ENCODE measurements around the gene PDAP1.

DNA sequence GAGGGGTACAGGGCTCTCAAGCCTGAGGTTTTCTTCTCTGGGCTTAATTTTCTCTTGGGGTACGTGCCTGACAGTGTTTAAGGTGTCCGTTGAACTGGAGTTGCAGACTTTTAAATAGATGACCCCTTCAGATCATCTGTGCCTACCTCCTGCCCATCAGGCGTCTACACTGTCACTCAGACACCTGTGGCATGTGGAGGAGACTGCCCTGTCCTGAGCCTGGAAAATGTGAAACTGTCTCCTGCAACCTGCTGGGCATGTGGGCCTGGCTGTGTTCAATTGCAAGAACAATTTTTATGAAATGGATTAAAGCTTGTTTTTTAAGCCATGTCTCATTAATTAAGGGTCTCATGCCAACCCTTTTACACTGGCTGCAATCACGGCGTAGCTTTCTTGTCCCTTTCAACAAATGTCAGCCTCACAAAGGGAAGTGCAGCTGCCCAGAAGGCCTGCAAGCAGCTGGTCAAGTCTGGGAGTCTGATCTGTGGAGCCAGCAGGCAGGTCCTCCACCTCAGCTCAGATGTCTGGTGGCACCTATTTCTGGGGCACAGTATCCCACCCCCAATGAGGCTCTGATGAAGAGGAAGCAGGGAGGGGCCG, 48.8 kb upstream of the PDAP1 start:
- TF ChIP-seq FOXM1 (IDR thresholded peaks at IDR 0.05; ENCODE audit: borderline replicate concordance) (no peak), SUZ12 (IDR thresholded peaks at IDR 0.05) (no peak), SP1 (IDR thresholded peaks at IDR 0.05) (no peak), FOXK2 (IDR thresholded peaks at IDR 0.05) (no peak), HDGF (IDR thresholded peaks at IDR 0.05; ENCODE audit: borderline replicate concordance) (no peak), L3MBTL2 (conservative IDR thresholded peaks at IDR 0.05) (no peak), TARDBP (IDR thresholded peaks at IDR 0.05) (no peak), FOXA1 (IDR thresholded peaks at IDR 0.05) (no peak), ELF4 (IDR thresholded peaks at IDR 0.05) (no peak), BHLHE40 (IDR thresholded peaks at IDR 0.05; ENCODE audit: borderline replicate concordance) (no peak), ARNT (IDR thresholded peaks at IDR 0.05) (no peak), LEF1 (IDR thresholded peaks at IDR 0.05; ENCODE audit: borderline replicate concordance) (no peak), NFRKB (IDR thresholded peaks at IDR 0.05) (no peak)
- TF ChIP-seq, protein P1, sequence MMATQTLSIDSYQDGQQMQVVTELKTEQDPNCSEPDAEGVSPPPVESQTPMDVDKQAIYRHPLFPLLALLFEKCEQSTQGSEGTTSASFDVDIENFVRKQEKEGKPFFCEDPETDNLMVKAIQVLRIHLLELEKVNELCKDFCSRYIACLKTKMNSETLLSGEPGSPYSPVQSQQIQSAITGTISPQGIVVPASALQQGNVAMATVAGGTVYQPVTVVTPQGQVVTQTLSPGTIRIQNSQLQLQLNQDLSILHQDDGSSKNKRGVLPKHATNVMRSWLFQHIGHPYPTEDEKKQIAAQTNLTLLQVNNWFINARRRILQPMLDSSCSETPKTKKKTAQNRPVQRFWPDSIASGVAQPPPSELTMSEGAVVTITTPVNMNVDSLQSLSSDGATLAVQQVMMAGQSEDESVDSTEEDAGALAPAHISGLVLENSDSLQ (IDR thresholded peaks at IDR 0.05), result no peak

All from HEK293T (cell line).